ENCODE results near the gene ACO1. TPM values are rescaled to one million over a fixed set of nuclear protein-coding genes. Genes with fewer than 3 reads are reported as not detected.

ACO1 gene
- total and polyA plus RNA-seq, 2 donors (not counting 3 experiments of a cell fraction or from before 2014, with no cell fraction given): 51.6 to 54.1 TPM

GRCh38 chr9:32406046-32406445 lies 21.6 kb downstream of the ACO1 start:
- no TSS peak for BruUV-seq (replicated peaks)
- CTCF ChIA-PET: no interaction called here
- intact Hi-C loops (cut with micrococcal nuclease): no loop called here

More at GRCh38 chr9:32406046-32406445, 21.6 kb downstream of the ACO1 start:
- Histone ChIP-seq H3K4me3 (replicated peaks in 1 of 3; ENCODE audit: insufficient read depth in 1 of 3, low read depth in 1 of 3, low read length in 3 of 3) (no peak overlapping the region), H3K4me2 (ENCODE audit: insufficient read depth, low read length) (no peak overlapping the region), H3K9me1 (replicated peaks; ENCODE audit: control insufficient read depth, extremely low read depth, insufficient read depth, low read length) (no peaks in the 10 kb centered on the region), H4K20me1 (replicated peaks; ENCODE audit: control insufficient read depth, extremely low read depth, insufficient read depth, low read length) (no peaks in the 10 kb centered on the region), H2AFZ (ENCODE audit: low read depth, low read length) (no peak overlapping the region), H3K9me3 (replicated peaks; ENCODE audit: control insufficient read depth, insufficient read depth, low read length) (no peaks in the 10 kb centered on the region), H3K9ac (replicated peaks; ENCODE audit: extremely low read depth, insufficient read depth, low read length) (no peak overlapping the region), H3K79me2 (ENCODE audit: control insufficient read depth, insufficient read depth, low read length) (peaks cover 14% of the 10 kb centered on the region), H3K36me3 (ENCODE audit: control insufficient read depth in 2 of 2, extremely low read depth in 1 of 2, insufficient read depth in 2 of 2, low read length in 2 of 2) (peaks cover 12 to 14% of the 10 kb centered on the region in 2 experiments), H3K27ac (ENCODE audit: insufficient read depth, low read depth, low read length) (no peak overlapping the region), H3K4me1 (ENCODE audit: control insufficient read depth, extremely low read depth, insufficient read depth, low read length) (peaks cover 3% of the 10 kb centered on the region), H3K27me3 (ENCODE audit: control insufficient read depth in 2 of 2, insufficient read depth in 2 of 2, low read length in 2 of 2) (no peaks in the 10 kb centered on the region)
- FAIRE-seq: no peak
- dilution Hi-C loops (cut with MboI; ENCODE audit: extremely low pct_ligation_motif_present, low sequenced_read_pairs): no loop called here
- no peak for TF ChIP-seq POLR2A (IDR thresholded peaks at IDR 0.05; ENCODE audit: low read depth, low read length)
- no peak for TF ChIP-seq JUN (IDR thresholded peaks at IDR 0.05; ENCODE audit: borderline replicate concordance, insufficient read depth, insufficient read length, low read depth)
- no peak for TF ChIP-seq MYC (IDR thresholded peaks at IDR 0.05; ENCODE audit: low read depth, low read length)
- no peak for TF ChIP-seq POLR2AphosphoS5 (IDR thresholded peaks at IDR 0.05; ENCODE audit: insufficient read depth, low read depth, low read length)
- no peak for TF ChIP-seq EZH2 (IDR thresholded peaks at IDR 0.05; ENCODE audit: borderline replicate concordance, low read depth, low read length, severe bottlenecking)
- TF ChIP-seq CTCF (IDR thresholded peaks at IDR 0.05; ENCODE audit: extremely low read depth in 1 of 2, insufficient read depth in 1 of 2, low read depth in 1 of 2, low read length in 2 of 2): no peak
- TF ChIP-seq GATA2 (IDR thresholded peaks at IDR 0.05; ENCODE audit: insufficient read depth, insufficient read length, low read depth, low read length): no peak
- TF ChIP-seq FOS (IDR thresholded peaks at IDR 0.05; ENCODE audit: borderline replicate concordance, insufficient read depth, low read length): no peak
- TF ChIP-seq MAX (IDR thresholded peaks at IDR 0.05; ENCODE audit: insufficient read depth, insufficient read length): no peak
- DNase-seq (ENCODE audit: low read depth, low spot score): no peak
- POLR2A ChIA-PET: no interaction called here

Data from endothelial cell of umbilical vein (primary cell).